RKO (cell line): ENCODE measurements around the gene GAS2L1.

Experiments used
- DNase-seq: peaks from one replicate; pipeline ENCODE4 v3.0.0-alpha.2; 2016; ENCODE audit warnings: low spot score

GAS2L1 gene

DNA sequence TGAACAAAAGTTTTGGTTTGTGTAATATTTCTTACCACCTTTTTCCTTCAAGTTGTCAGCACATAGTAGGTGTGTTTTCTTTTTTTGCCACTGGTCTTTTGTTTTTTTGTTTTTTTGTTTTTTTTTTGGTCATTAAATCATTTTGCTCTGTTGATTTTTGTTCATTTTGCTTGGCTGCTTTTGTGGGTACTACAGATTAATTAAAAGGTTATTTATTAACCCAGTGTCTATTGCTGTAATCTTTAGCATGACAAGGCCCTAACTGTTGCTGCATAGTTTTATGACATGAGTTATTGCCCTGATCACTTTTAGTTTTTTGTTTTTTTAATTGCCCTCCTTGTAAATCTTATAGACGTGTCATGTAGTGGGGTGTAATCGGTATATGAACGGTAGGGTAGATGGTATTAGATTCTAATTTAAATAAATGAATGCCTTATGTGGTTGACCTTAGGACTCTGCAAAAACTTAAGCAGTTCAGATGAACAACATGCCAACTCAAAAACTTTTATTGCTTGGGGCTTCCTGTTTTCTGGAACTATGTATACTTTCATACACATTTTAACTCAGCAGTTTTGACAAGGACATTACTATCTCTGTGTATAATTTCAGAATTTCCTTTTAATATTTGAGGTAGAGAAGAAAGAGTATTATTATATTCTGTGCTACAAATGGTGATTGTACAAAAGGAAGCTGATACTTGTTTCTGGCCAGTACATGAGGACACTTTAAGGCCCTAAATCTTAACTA, 30.5 kb upstream of the GAS2L1 start:
- no peak for DNase-seq

DNA sequence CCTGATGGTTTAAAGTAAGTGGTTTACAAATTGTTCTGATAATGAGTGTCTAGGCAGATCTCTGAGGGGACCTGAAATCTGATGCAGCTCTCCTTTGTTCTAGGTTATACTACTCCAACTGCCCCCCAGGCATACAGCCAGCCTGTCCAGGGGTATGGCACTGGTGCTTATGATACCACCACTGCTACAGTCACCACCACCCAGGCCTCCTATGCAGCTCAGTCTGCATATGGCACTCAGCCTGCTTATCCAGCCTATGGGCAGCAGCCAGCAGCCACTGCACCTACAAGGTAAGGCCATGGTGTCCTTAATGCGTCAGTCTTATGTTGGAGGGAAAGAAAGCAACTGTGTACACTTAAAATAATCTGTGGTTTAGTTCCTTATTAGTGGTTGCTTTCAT, 28.5 kb upstream of the GAS2L1 start:
- no peak for DNase-seq

DNA sequence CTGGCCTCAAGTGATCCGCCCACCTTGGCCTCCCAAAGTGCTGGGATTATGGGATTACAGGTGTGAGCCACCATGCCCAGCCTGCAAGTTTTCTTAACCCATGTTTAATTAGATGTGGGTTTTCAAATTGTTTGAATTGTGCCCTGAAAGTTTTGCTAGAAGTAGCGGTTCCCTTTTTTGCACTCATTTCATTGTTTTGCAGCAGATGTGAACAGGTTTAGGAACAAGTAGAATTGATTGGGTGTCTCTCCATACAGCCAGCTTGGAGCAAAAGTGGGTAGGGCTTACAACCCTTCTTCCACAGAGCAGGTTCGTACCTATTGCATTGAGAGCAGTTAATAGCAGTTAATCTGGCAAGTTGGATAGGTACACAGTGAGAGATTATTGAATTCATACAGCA, 22.3 kb upstream of the GAS2L1 start:
- no peak for DNase-seq

DNA sequence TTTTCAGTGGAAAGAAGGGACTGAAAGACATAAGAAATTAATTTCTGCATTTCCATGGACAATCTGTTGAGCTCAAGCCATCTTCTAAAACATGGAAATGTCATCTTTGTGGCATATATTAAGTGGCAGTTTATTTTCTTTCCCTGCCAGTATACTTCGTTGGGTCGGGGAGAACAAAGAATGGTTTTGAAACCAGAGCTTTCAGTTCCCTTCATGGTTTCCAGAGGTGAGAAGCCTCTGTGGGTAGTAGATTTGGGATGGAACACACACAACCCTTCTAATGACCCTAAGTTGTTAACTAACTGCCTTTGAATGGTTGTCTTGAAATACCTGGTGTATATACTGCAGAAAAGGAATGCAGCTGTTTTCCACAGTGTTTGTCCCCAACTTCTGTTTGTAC, 17.6 kb upstream of the GAS2L1 start:
- no peak for DNase-seq

DNA sequence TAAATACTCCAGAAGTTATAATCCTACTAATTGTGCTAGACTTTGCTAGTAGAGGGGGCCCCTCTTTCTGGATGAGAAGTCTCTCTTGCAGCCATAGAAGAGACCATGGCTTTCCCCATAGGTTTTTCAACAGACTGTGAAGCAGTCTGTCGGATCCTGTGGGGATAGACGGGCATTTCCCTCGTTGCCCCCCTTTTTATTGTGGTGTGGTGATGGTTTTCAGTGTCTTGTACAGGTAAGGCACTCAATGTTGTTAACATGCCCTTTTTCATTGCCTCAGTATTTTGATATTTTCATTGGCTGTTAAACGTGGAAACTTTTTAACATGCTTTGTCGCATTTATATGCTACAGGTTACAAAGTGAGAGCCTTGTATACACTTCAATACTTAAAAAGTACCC, 16.4 kb upstream of the GAS2L1 start:
- no peak for DNase-seq

DNA sequence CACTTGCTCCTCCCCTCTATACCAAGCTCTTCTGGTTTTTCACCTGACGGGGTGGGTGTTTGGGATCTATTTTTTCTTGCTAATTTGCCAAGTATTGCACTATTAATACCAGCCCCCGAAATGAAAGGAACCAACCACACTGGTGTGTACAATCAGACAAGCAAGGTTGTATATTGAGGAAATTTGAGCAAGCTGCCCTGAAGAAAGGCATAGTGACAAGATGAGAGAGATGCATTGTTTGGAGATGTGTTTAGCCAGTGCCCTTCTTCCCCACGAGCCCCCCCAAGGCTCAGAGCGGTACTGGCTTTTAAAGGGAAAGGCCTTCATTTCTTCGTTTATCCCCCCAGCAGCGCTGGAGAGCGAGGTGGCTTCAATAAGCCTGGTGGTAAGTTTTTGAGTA, 15.2 kb upstream of the GAS2L1 start:
- DNase-seq, result no peak

DNA sequence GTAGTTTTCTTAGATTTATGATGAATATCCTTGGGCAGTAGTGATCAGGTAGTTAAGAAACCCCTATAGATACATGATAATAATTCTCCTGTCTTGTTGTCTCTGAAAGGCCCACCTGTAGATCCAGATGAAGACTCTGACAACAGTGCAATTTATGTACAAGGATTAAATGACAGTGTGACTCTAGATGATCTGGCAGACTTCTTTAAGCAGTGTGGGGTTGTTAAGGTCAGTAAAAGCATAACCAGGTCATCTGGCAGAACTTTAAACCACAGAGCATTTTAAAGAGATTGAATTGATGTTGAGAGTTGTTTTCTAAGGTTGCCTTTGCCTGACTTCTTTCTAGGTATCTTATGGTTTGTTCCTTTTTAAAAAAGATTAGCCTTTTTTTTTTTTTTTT, 14.1 kb upstream of the GAS2L1 start:
- DNase-seq, result no peak

DNA sequence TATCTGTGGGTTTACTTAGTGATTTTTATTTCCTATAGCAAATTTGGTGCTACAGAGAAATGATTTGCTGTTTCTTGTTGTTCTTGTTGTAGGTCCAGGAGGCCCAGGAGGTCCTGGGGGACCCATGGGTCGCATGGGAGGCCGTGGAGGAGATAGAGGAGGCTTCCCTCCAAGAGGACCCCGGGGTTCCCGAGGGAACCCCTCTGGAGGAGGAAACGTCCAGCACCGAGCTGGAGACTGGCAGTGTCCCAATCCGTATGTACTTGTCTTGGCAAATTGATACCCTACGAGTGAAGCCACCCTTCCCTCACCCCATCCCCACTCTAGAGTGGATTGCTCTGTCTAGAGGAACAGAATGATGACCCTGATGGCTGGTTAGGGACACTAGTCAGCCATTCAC, 7.8 kb upstream of the GAS2L1 start:
- no peak for DNase-seq

DNA sequence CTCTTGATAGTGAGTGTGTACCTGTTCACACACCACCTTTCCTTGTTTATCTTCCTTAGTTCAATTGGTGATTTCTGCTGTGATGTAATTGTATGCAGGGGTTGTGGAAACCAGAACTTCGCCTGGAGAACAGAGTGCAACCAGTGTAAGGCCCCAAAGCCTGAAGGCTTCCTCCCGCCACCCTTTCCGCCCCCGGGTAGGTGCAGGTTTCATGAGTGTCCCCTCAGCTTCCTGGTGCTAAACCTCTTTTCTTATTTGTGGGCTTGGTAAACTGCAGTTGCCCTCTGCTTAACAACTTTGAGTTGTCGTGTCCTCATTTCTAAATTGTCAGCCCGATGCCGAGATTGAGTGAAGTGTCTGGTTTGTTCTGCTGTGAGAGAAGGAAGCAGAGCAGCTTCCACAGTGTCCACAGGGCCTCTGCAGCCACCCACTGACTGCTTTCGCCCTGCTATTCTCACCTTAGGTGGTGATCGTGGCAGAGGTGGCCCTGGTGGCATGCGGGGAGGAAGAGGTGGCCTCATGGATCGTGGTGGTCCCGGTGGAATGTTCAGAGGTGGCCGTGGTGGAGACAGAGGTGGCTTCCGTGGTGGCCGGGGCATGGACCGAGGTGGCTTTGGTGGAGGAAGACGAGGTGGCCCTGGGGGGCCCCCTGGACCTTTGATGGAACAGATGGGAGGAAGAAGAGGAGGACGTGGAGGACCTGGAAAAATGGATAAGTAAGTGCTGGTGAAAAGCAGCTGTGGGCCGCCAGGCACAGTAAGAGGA, 7.1 kb upstream of the GAS2L1 start:
- no peak for DNase-seq

DNA sequence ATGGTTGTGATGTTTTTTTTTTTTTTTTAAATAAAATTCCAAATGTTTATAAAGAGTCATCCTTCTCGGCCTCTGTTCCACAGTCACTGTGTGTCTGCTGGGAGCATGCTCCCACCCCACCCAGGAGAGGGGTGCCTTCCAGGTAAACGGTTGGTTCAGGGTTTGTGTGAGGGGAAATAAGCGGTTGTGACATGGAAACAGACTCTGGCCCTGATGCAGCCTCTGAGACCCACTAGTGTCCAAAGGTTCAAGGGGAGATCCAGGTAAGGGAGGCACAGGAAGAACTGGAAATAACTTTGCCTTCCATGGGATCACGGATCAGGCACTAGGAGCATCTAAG, 6.0 kb upstream of the GAS2L1 start:
- DNase-seq, result no peak

DNA sequence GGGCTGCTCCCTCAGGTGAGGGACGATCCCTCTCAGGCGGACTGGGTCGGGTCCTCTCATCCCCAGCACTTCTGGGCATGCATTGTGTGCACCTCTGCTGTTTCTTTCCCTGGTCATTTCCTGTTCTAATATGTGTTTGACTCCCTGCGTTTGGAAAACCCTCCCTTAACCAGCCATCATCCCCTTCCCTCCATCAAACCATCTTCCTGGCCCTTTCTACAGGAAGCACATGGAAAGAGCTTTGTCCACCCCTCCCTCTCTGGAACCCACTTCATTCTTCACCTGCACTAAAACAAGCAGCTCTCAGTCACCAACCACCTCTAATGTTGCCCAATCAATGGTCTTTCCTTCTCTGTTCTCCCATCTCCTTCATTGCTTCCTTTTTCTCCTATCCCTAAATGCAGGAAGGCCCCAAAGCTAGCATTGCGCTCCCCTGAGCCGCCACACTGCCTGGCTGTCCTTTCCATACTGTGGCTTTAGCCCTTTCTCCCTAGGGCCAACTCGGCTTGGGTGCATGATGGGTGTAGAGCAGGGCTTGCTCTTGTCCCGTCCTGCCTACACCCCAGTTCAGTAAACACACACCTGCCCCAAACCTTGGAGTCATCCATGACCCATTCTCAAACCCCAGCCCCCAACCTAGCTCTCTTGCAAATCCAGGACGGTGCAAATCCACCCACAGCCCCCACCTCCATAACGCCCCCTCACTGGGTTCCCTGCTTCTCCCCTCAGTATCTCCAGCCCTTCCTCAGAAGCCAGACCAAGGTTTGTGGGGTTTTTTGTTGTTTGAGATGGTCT, 5.4 kb upstream of the GAS2L1 start:
- no peak for DNase-seq

DNA sequence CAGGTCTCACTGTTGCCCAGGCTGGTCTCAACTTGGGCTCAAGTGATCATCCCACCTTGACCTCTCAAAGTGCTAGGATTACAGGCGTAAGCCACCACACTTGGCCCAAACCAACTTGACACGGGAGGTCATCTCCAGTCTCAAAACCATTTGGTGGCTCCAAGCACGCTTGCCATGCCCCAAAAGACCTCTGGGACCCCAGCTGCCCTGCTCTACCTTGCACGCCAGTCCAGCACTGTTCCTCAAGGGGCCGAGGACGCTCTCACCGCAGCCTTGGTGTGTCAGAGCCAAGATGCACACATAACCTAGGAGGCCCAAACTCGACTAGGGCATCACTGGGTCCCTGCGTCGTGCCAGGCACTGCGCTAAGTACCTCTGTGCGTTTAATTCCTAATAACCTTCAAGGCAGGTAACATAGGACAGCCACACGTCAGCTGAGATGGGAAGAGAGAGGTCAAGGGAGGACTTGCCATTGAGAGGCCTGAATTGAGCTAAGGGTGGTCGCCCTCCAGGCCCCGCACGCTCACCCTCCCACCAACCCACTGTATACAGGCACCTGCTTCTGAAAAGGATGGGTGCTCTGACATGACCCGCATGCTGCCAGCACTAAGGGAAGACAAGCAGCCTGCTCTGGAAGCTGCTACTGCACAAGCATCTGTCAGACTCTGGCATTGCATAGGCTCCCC, 4.6 kb upstream of the GAS2L1 start:
- no peak for DNase-seq

DNA sequence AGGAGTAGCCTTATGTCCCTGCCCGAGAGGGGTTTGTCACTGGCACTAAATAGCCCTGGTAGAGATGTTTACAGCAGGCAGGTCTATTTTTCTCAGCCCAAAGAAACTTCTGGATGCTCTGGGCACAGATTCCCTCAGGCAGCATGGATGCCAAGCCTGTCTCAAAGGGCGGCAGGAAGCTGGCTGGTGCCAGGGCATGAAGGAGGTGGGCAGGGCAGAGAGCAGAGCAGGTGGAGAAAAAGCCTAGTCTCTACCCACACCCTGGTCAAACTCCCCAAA, 4.1 kb upstream of the GAS2L1 start:
- no peak for DNase-seq

DNA sequence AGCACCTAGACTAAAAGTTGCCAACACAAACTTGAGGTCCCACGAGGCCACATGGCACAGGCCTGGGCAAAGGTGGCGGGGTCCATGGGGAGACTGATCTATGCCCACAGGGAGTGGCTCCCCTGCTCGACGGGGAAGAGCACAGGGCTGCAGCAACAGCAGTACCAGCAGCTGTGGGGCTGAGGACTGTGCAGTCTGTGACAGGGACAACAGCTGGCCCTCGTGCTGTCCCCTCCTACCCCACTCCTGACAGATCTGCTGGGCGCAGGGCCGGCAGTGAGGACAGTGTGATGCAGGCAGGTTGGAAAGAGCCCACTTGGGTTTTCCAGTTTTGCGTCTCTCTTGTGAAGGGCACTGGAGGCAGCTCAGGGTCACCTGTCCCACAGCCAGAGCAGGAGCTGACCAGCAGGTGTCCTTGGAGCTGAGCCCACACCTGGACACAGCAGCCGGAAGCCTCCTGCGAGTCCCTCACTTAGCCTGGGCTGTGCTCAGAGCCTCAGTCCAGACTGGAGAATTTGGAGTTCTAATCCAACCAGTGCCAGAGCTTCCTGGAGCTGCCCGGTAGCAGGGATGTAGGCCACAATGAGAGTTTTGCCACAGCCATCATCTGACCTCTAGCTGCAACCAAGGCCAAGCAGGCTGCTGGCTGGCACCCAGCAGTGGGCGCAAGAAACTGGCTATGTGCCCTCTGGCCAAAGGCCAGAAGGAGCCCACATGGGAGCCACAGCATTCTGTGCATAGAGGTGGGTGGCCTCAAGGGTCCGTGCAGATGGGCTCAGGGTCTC, 3.6 kb upstream of the GAS2L1 start:
- no peak for DNase-seq

DNA sequence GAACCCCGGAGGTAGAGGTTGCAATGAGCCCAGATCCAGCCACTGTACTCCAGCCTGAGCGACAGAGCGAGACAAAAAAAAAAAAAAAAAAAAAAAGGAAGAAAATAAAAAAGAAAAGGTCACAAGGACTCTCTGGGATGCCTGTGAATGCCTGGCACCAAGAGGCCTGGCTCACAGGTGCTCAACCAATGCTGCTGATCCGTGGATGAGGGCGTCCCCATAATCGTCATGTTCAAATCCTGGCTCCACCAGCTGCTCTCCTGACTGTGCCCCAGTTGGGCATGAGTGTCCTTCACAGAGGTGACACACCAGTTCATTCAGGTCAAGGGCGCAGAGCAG, 645 bp upstream of the GAS2L1 start:
- DNase-seq, result no peak

DNA sequence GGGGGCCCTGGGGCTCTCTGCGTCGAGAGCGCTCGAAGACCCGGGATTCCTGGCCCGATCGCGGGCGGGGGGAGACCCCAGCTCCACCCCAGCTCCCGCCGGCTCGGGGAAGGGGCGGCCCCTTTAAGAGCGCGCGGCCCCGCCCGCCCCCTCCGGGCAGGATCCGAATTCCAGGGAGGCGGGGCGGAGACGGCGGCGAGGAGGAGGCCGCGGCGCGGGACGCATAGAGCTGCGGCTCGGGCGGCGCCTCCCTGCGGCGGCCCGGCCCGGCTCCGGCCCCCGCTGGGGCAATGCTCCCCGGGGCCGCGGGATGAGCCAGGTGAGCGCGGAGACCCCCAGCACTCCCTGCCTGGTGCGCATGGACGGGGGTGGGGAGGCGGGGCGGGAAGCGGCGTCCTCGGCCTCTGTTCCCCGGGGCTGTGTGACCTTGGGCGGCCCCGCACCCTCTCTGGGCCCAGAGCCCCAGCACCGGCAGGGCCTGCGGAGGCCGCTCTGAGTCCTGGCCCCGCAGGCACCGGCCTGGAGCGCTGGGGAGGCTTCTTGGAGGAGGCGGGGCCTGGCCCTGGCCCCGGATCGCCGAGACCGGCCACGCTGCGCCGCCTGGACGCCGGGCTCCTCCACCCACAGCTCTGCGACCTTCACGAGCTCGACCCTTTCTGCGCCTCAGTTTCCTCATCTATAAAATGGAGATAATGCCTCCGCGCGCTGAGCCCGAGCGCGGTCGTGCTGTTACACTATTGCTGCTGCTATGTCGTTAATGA, 565 bp downstream of the GAS2L1 start:
- DNase-seq, result peak; percentile 75

DNA sequence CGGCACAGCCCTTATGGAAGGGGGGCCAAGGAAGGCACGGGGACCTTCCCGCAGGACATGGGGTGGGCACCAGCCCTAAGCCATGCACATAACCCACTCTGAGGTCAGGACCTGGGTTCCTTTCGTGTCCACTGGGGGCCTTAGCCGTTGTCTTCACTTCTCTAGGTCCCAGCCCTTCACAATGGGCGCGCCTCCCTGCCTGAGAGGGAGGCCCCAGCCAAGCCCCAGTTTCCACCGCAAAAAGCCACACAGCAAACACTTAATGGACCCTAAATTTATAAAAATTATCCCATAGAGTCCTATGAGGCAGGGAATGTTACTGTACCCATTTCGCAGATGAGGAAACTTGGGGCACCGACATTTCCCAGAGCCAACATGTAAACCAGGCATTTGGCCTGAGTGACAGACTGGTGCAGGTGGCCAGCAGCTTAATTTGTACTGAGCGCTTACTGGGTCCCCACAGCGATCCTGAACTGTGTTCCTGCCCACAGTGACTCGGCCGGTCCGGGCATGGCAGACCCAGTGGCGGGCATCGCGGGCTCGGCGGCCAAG, 1.2 kb downstream of the GAS2L1 start:
- no peak for DNase-seq

DNA sequence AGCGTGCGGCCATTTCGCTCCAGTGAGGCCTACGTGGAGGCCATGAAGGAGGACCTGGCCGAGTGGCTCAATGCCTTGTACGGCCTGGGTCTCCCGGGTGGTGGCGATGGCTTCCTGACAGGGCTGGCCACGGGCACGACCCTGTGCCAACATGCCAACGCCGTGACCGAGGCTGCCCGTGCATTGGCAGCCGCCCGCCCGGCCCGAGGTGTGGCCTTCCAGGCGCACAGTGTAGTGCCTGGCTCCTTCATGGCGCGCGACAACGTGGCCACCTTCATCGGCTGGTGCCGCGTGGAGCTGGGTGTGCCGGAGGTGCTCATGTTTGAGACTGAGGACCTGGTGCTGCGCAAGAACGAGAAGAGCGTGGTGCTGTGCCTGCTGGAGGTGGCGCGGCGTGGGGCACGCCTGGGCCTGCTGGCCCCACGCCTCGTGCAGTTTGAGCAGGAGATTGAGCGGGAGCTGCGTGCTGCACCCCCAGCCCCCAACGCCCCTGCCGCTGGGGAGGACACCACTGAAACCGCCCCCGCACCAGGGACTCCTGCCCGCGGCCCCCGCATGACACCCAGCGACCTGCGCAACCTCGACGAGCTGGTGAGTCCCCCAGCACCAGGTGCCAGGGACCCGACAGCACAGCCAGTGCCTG, 1.8 kb downstream of the GAS2L1 start:
- DNase-seq, result no peak

DNA sequence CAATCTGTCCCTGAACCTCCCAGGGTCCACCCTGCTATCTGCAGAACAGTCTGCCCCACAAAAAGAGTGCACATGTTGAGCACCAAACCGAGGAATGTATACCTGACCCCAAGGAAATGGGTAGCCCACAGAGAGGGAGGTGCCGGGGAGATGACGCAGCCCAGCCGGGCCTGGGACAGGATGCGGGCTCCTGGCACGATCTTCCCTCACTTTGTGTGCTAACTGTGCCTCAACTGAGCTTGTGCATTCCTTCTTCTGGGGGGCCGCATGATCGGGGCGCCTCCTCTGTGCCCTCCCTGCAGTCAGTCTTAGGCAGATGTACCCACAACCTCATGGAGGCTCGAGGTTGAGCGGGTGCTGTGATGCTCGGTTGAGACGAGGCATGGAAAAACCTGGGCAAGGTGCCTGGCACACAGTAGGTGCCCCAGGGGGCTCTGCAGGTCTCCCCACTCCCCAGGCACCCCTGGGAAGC, 2.4 kb downstream of the GAS2L1 start:
- DNase-seq, result no peak

DNA sequence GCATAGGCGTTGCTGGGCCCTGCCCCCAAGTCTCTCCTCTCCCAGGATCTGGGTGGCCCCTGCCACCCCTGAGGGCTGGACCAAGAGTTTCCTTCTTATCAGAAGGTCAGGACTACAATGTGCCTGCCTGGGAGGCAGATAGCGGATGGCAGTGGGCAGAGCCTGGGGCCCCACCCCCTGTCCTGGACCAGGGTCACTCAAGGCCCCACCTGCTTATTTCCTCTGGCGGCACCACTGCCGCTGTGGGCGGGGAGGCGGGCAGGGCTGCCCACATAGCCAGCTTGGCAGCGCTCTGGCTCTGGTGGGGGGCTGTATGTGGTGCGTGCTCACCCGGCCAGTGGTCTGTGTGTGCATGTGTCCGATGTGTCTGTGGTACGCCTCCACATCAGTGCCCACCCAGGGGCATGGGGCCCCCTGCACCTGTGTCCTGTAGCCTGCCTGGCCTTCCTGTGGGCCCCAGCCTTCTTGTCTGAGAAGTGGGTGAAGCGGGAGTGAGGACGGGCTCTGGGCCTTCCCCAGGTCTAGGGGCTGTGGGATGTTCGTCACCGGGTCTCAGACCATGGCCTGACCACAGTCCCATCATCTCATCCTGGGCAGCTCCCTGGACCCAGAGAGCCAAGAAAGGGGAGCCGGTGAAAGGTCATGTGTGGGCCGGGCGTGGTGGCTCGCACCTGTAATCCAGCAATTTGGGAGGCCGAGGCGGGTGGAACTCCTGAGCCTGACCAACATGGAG, 3.0 kb downstream of the GAS2L1 start:
- DNase-seq, result no peak
